Psoas muscle (tissue), 8 donors: ENCODE results near the gene CIBAR2. TPM values are rescaled to one million over a fixed set of nuclear protein-coding genes. Genes with fewer than 3 reads are reported as not detected.
A peak's percentile ranks its signal among the peaks of the same experiment; 100 is the strongest.

Experiments used
- ATAC-seq, 4 donors: fragments of 200-7000 bp; cut with Tn5 transposase; one replicate each; pipeline ENCODE4 v1.9.1; 2020; ENCODE audit warnings: moderate library complexity in 3 of 4, mild to moderate bottlenecking in 2 of 4
- DNase-seq, 2 donors: peaks; one replicate each; pipeline ENCODE4 v3.0.0-alpha.2; 2020
- H3K27ac ChIP-seq: fragments of 200-600 bp; one replicate; pipeline ENCODE4 v1.8.0; 2022
- H3K27me3 ChIP-seq, 3 donors: fragments of 200-600 bp in 1 of 3; one replicate each; pipeline versions ENCODE4 v1.6.1 to v1.8.0; 2013 to 2022; ENCODE audit warnings: low read length in 2 of 3, mild to moderate bottlenecking in 2 of 3, moderate library complexity in 1 of 3; ENCODE audit not compliant: insufficient read depth in 3 of 3
- H3K36me3 ChIP-seq, 2 donors: fragments of 200-600 bp in 1 of 2; one replicate each; pipeline versions ENCODE4 v1.6.1 to v1.8.0; 2013 to 2022; ENCODE audit warnings: low read depth in 1 of 2, mild to moderate bottlenecking in 1 of 2, moderate library complexity in 1 of 2; ENCODE audit not compliant: insufficient read depth in 1 of 2
- H3K4me1 ChIP-seq: fragments of 200-600 bp; one replicate; pipeline ENCODE4 v1.8.0; 2022
- H3K4me3 ChIP-seq: fragments of 200-600 bp; one replicate; pipeline ENCODE4 v1.8.0; 2022; ENCODE audit warnings: mild to moderate bottlenecking
- H3K9me3 ChIP-seq: fragments of 200-600 bp; one replicate; pipeline ENCODE4 v1.8.0; 2022
- CTCF ChIP-seq: fragments of 200-600 bp; IDR thresholded peaks from one replicate; pipeline ENCODE4 v1.8.0; 2022; ENCODE audit warnings: antibody characterized with exemption
- WGBS, 3 donors: extraction: QIAGEN DNeasy Blood & Tissue Kit; methylation state at CpG; one replicate each; pipeline versions ENCODE4 v1.1.6 to v1.1.7; 2013; 5-methylcytosine and 5-hydroxymethylcytosine counted together
- intact Hi-C, 2 donors: fragments of 100-400 bp; cut with DNase I; formaldehyde crosslinking; loops; one replicate each; pipeline versions ENCODE4 v1.11.0 to v1.14.2; 2022
- polyA plus RNA-seq, 3 donors: library from polyadenylated mRNA; stranded (reverse); fragments of 200-250 nt; gene quantifications; one replicate each; pipeline ENCODE4 v1.2.3, GENCODE V29; 2013
- total RNA-seq, 4 donors: library from RNA; stranded (reverse); fragmentation: NEBNext Ultra II Directional in 2 of 4; extraction: Animal tissue kit (Norgen Biotek cat#: 25700) in 2 of 4; gene quantifications; one replicate each; pipeline versions ENCODE4 v1.2.1 to v1.2.4, GENCODE V29; 2021 to 2023
- donor health status: healthy with polysubstance abuse.
- donor health status: DM: no; HTN: no; CAD: no; lungs with moderate emphysema.
- donor health status: Bipolar disorder and iron deficiency.
- donor health status: healthy.
- donor health status: DM: yes; HTN: yes; CAD: no.
- donor health status: DM: no; HTN: no; CAD: no.
- donor health status: DM: no; HTN: no; CAD: no.
- donor health status: DM: yes; HTN: yes; CAD: no.

The CIBAR2 gene
- total and polyA plus RNA-seq, 7 donors: 0.36 TPM; not detected in 6

GRCh38 chr16:85128079-85128837, 16.0 kb upstream of the CIBAR2 start:
- no peak for ATAC-seq
- no peaks in the 10 kb centered on the region for H3K9me3 ChIP-seq

GRCh38 chr16:85127379-85127723, 15.1 kb upstream of the CIBAR2 start:
- intact Hi-C loops: loop anchor here (2.0 to 5.0 kb wide), 2 partner anchors 25 to 35 kb away; no protein-coding TSS in a partner anchor
- WGBS, 3 donors: 30 to 49% (median 34%) methylated on average over 3 of the region's 3 CpGs
- peaks cover 53% of the 10 kb centered on the region for H3K4me1 ChIP-seq

More at GRCh38 chr16:85128079-85128837, 16.0 kb upstream of the CIBAR2 start:
- Histone ChIP-seq H3K4me1 (peaks cover 50% of the 10 kb centered on the region), H3K4me3 (no peak overlapping the region), H3K27ac (no peak overlapping the region), H3K36me3 (no peaks in the 10 kb centered on the region), H3K27me3 (no peaks in the 10 kb centered on the region)
- WGBS, 3 donors: 82 to 95% (median 92%) methylated on average over 9 of the region's 9 CpGs
- intact Hi-C loops: loop anchor here in 1 of 2 donors (5.0 kb wide), 1 partner anchor 34 kb away; no protein-coding TSS in a partner anchor
- TF ChIP-seq CTCF: no peak
- no peak for DNase-seq

GRCh38 chr16:85126705-85127378, 14.6 kb upstream of the CIBAR2 start:
- Histone ChIP-seq H3K36me3 (no peaks in the 10 kb centered on the region), H3K4me3 (peak overlapping the region; percentile 33), H3K9me3 (no peaks in the 10 kb centered on the region), H3K27ac (peak overlapping the region; percentile 93), H3K27me3 (no peaks in the 10 kb centered on the region), H3K4me1 (peaks cover 53% of the 10 kb centered on the region)
- WGBS, 3 donors: 6 to 13% (median 8%) methylated on average over 20 of the region's 20 CpGs
- DNase-seq: peak; percentile 80 to 91
- intact Hi-C loops: loop anchor here (2.0 to 5.0 kb wide), 2 partner anchors 26 to 35 kb away; no protein-coding TSS in a partner anchor
- no peak for TF ChIP-seq CTCF
- peak; percentile 74 to 87 (median 80) for ATAC-seq

More at GRCh38 chr16:85127379-85127723, 15.1 kb upstream of the CIBAR2 start:
- H3K4me3 ChIP-seq: no peak overlapping the region
- DNase-seq (no peak), ATAC-seq (no peak)
- TF ChIP-seq CTCF: no peak
- no peaks in the 10 kb centered on the region for H3K27me3 ChIP-seq
- H3K36me3 ChIP-seq: no peaks in the 10 kb centered on the region
- no peaks in the 10 kb centered on the region for H3K9me3 ChIP-seq
- H3K27ac ChIP-seq: peak overlapping the region; percentile 93

GRCh38 chr16:85126394-85126704, 14.1 kb upstream of the CIBAR2 start:
- Histone ChIP-seq H3K27me3 (no peaks in the 10 kb centered on the region), H3K4me3 (peak overlapping the region; percentile 33), H3K36me3 (no peaks in the 10 kb centered on the region), H3K4me1 (peaks cover 52% of the 10 kb centered on the region), H3K27ac (peak overlapping the region; percentile 93), H3K9me3 (no peaks in the 10 kb centered on the region)
- TF ChIP-seq CTCF: no peak
- intact Hi-C loops: loop anchor here (2.0 to 5.0 kb wide), 2 partner anchors 26 to 36 kb away; no protein-coding TSS in a partner anchor
- 13 to 42% (median 32%) methylated on average over 12 of the region's 12 CpGs for WGBS, 3 donors
- DNase-seq: no peak
- ATAC-seq: peak; percentile 6 to 27 (median 10)
